ENCODE measurements around the gene DKK2. TPM values are rescaled to one million over a fixed set of nuclear protein-coding genes. Genes with fewer than 3 reads are reported as not detected.

Gene DKK2
- total RNA-seq (2016; rRNA removed; fragmentation: Illumina TruSeq; extraction: Trizol), result not detected in 2 replicates
- not detected in 2 replicates for total RNA-seq (2016; cell fraction: cytosol; rRNA removed; fragmentation: Illumina TruSeq; extraction: Trizol; ENCODE audit: low read depth)
- total RNA-seq (2016; cell fraction: insoluble cytoplasmic fraction; rRNA removed; fragmentation: Illumina TruSeq; extraction: Trizol), result not detected in 2 replicates
- total RNA-seq (2016; cell fraction: membrane; rRNA removed; fragmentation: Illumina TruSeq; extraction: Trizol), result not detected in 2 replicates
- total RNA-seq (2016; cell fraction: nucleus; rRNA removed; fragmentation: Illumina TruSeq; extraction: Trizol), result 0.09 TPM in 1 of 2 replicates, not detected in the other
- not detected in 2 replicates for polyA plus RNA-seq (2011; rRNA removed)
- not detected in 2 replicates for polyA plus RNA-seq (2011; cell fraction: cytosol; rRNA removed)
- not detected in 2 replicates for polyA plus RNA-seq (2011; cell fraction: nucleus; rRNA removed)
- not detected in 2 replicates for polyA plus RNA-seq (2012)
- not detected in 2 replicates for polyA plus RNA-seq (2016; cell fraction: cytosol; fragmentation: Illumina TruSeq; extraction: Trizol; ENCODE audit: low read depth)
- not detected in 2 replicates for polyA plus RNA-seq (2016; cell fraction: insoluble cytoplasmic fraction; fragmentation: Illumina TruSeq; extraction: Trizol; ENCODE audit: low read depth)
- polyA plus RNA-seq (2016; cell fraction: membrane; fragmentation: Illumina TruSeq; extraction: Trizol; ENCODE audit: low read depth), result not detected in 2 replicates
- not detected in 2 replicates for polyA plus RNA-seq (2016; cell fraction: nucleus; fragmentation: Illumina TruSeq; extraction: Trizol; ENCODE audit: insufficient read depth, low read depth)
- polyA minus RNA-seq (2011; rRNA and poly(A)+ RNA removed; ENCODE audit: low replicate concordance), result not detected in 2 replicates
- not detected in 2 replicates for polyA minus RNA-seq (2011; cell fraction: cytosol; rRNA and poly(A)+ RNA removed)
- polyA minus RNA-seq (2011; cell fraction: nucleus; rRNA and poly(A)+ RNA removed), result 0.12 TPM in 1 of 2 replicates, not detected in the other
- Bru-seq, nascent RNA, result percentile 10 among the genes with signal in this experiment
- percentile 7 among the genes with signal in this experiment for BruChase-seq, experiment 1, labeled RNA remaining after a 6-hour chase
- percentile 14 among the genes with signal in this experiment for BruChase-seq, experiment 2, labeled RNA remaining after a 2-hour chase
- long read RNA-seq, experiment 1, result 0 reads
- long read RNA-seq, experiment 2, result 0 reads

- Histone ChIP-seq H4K20me1 (ENCODE audit: insufficient read depth, low read length) (no peaks in the 10 kb centered on the region), H3K27me3 (ENCODE audit: control insufficient read depth in 1 of 2, insufficient read depth in 2 of 2, low read length in 2 of 2) (no peaks in the 10 kb centered on the region; a peak in 1 of 5 replicates), H3K27ac (ENCODE audit: extremely low read length, insufficient read depth, low read length) (no peak within 1 kb of the TSS), H3K79me2 (ENCODE audit: insufficient read depth, low read length) (no peaks in the 10 kb centered on the region), H3K9ac (ENCODE audit: insufficient read depth, low read depth, low read length) (no peak within 1 kb of the TSS), H3K9me3 (ENCODE audit: low read length) (no peaks in the 10 kb centered on the region), H3K4me1 (ENCODE audit: insufficient read depth, low read length) (peaks cover 10% of the 10 kb centered on the region; the same call in 1 of the 2 replicates), H2AFZ (ENCODE audit: low read length) (no peak within 1 kb of the TSS), H3K4me2 (ENCODE audit: low read depth, low read length) (no peak within 1 kb of the TSS), H3K36me3 (replicated peaks in 1 of 2; ENCODE audit: control insufficient read depth in 1 of 2, insufficient read depth in 2 of 2, low read length in 2 of 2) (no peaks in the 10 kb centered on the region), H3K4me3 (replicated peaks in 1 of 3; ENCODE audit: insufficient read depth in 1 of 3, low read depth in 2 of 3, low read length in 3 of 3) (no peak within 1 kb of the TSS)
- FAIRE-seq (no peak), ATAC-seq (no peak), DNase-seq (ENCODE audit: low spot score) (no peak)
- intact Hi-C loops (cut with micrococcal nuclease; ENCODE audit: unreplicated experiment), result no loop called here
- ChIA-PET CTCF (ENCODE audit: low intra/inter-chr PET ratio, low total read pairs) (no interaction called here), POLR2A (no interaction called here)
- 67% methylated on average over 40 of the region's 40 CpGs for WGBS (ENCODE audit: low lambda C conversion rate)
- no TSS peak for BruUV-seq (replicated peaks)
- in situ Hi-C loops (cut with HindIII; ENCODE audit: extremely low pct_ligation_motif_present, low pct_unique_long_range_greater_than_20kb), result no loop called here
- TF ChIP-seq MLX (CRISPR knock-in tag; IDR thresholded peaks at IDR 0.05) (no peak), TEAD3 (CRISPR knock-in tag; optimal IDR thresholded peaks at IDR 0.05; ENCODE audit: borderline replicate concordance) (no peak), SMAD1 (CRISPR knock-in tag; IDR thresholded peaks at IDR 0.05; ENCODE audit: borderline replicate concordance, low read depth) (no peak)
Observed at GRCh38 chr4:107035819-107036583, at the start of gene DKK2. TSS of gene DKK2 (minus strand) at chr4:107036313. CDS start at chr4:107035591, 722 bp downstream.
